C4-2B (cell line): ENCODE results near the gene ZBTB22.

Experiments
- ZFX ChIP-seq: fragments of 450-650 bp; IDR thresholded peaks from 2 replicates; pipeline ENCODE4 v1.6.1; 2017
- TF ChIP-seq, protein P1 (sequence below): fragments of 450-650 bp; conservative IDR thresholded peaks from 2 replicates; pipeline ENCODE4 v1.5.1; 2017; ENCODE audit warnings: mild to moderate bottlenecking

DNA sequence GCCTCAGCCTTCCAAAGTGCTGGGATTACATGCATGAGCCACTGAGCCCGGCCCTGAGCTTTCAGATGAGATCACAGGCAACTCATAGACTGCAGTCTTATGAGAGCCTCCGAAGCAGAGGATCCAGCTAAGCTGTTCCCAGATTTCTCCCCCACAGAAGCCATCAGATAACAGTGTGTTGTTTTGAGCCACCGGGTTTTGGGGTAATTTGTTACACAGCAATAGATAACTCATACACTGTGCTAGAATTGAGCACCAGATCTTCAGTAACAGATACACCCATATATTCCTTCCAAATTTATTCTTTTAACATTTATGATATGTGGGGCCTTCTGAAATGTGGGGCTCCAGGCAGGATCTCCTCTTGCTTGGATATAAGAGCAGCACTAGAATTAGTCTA lies 19.0 kb upstream of the ZBTB22 start:
- TF ChIP-seq, protein P1, sequence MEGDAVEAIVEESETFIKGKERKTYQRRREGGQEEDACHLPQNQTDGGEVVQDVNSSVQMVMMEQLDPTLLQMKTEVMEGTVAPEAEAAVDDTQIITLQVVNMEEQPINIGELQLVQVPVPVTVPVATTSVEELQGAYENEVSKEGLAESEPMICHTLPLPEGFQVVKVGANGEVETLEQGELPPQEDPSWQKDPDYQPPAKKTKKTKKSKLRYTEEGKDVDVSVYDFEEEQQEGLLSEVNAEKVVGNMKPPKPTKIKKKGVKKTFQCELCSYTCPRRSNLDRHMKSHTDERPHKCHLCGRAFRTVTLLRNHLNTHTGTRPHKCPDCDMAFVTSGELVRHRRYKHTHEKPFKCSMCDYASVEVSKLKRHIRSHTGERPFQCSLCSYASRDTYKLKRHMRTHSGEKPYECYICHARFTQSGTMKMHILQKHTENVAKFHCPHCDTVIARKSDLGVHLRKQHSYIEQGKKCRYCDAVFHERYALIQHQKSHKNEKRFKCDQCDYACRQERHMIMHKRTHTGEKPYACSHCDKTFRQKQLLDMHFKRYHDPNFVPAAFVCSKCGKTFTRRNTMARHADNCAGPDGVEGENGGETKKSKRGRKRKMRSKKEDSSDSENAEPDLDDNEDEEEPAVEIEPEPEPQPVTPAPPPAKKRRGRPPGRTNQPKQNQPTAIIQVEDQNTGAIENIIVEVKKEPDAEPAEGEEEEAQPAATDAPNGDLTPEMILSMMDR, result no peak
- no peak for TF ChIP-seq ZFX
